ENCODE measurements around the gene ZCCHC10.
A peak's percentile ranks its signal among the peaks of the same experiment; 100 is the strongest.
"Not testable (repeated sequence)": the region's sequence is repeated elsewhere in the genome, so short reads cannot be mapped to it uniquely, and the experiment has no call there.

ZCCHC10 gene

DNA sequence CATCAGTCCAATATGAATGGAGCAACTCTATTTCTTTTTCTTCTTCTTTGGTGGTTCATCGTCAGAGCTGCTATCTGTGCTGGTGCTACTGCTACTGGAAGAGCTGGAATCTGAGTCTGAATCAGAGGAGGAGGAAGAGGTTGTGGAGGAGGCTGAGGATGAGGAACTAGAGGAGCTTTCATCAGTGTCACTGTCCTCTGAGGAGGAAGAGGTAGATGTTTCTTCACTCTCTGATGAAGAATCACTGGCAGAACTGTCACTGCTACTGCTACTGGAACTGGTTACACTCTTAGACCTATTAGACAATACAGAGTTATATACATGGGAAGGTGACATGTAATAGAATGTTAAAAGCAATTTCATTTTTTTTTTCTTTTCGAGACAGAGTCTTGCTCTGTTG is 27.8 kb downstream of the ZCCHC10 start:
- no peak for DNase-seq (ENCODE audit: low read depth in 2 of 2)
- TF ChIP-seq, protein P1, sequence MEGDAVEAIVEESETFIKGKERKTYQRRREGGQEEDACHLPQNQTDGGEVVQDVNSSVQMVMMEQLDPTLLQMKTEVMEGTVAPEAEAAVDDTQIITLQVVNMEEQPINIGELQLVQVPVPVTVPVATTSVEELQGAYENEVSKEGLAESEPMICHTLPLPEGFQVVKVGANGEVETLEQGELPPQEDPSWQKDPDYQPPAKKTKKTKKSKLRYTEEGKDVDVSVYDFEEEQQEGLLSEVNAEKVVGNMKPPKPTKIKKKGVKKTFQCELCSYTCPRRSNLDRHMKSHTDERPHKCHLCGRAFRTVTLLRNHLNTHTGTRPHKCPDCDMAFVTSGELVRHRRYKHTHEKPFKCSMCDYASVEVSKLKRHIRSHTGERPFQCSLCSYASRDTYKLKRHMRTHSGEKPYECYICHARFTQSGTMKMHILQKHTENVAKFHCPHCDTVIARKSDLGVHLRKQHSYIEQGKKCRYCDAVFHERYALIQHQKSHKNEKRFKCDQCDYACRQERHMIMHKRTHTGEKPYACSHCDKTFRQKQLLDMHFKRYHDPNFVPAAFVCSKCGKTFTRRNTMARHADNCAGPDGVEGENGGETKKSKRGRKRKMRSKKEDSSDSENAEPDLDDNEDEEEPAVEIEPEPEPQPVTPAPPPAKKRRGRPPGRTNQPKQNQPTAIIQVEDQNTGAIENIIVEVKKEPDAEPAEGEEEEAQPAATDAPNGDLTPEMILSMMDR (IDR thresholded peaks at IDR 0.05; ENCODE audit: low read depth, low read length): no peak
- H3K4me3 ChIP-seq (replicated peaks in 1 of 2; ENCODE audit: low read depth in 2 of 2, low read length in 2 of 2): no peak overlapping the region

DNA sequence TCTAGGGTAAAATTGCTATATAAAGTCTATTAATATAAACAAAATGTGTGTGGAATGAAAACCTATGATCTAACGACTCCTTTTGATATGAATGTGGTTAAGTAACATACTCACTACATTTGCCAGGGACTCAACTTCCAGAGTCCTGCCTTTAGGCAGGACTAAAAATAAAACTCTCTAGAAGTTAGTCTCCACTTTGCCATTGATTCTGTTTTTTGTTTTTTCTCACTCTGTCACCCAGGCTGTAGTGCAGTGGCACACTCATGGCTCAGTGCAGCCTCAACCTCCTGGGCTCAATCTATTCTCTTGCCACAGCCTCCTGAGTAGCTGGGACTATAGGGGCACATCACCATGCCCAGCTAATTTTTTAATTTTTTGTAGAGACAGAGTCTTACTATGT is 30.0 kb downstream of the ZCCHC10 start:
- no peak overlapping the region for H3K4me3 ChIP-seq (replicated peaks in 1 of 2; ENCODE audit: low read depth in 2 of 2, low read length in 2 of 2)
- TF ChIP-seq, protein P1 (IDR thresholded peaks at IDR 0.05; ENCODE audit: low read depth, low read length): no peak
- DNase-seq (ENCODE audit: low read depth in 2 of 2): no peak

DNA sequence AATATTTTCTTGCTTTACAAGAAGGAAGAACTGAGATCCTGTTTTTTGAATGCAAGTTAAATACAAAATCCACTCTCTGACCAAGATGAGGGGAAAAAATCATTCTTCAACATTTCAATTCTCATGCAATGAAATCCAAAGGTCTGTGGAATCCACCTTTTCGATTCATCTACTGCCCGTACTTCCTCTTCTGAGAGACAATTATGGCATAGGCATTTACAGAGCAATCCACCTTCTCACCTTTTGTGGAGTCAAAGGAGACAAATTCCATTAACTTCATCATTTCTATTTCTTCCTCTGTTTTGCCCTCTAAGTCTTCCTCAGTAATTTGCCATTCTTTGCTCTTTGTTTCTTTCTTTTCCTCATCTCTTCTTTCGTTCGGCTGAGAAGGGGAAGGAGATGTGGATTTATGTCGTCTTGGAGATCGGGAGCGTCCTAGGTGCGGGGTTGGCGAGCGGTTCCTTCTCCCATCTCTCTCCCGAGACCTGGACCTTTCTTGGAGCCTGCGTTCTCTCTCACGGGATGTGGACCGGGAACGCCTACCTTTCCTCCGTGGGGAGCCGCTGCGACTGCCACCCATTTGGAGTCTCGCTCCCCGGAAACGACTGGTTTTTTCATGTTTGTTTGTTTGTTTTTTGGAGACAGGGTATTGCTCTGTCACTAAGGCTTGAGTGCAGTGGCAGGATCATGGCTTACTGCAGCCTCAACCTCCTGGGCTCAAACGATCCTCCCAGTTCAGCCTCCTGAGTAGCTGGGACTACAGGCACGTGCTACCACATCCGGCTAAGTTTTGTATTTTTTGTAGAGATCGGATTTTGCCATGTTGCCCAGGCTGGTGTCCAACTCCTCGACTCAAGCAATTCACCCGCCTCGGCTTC is 38.6 kb downstream of the ZCCHC10 start:
- no peak overlapping the region for H3K4me3 ChIP-seq (replicated peaks in 1 of 2; ENCODE audit: low read depth in 2 of 2, low read length in 2 of 2)
- TF ChIP-seq, protein P1 (IDR thresholded peaks at IDR 0.05; ENCODE audit: low read depth, low read length): no peak
- no peak for DNase-seq (ENCODE audit: low read depth in 2 of 2)

DNA sequence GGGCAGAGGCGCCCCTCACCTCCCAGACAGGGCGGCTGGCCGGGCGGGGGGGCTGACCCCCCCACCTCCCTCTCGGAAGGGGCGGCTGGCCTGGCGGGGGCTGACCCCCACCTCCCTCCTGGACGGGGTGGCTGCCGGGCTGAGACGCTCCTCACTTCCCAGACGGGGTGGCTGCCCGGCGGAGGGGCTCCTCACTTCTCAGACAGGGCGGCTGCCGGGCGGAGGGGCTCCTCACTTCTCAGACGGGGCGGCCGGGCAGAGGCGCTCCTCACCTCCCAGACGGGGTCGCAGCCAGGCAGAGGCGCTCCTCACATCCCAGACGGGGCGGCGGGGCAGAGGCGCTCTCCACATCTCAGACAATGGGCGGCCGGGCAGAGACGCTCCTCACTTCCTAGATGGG is 43.4 kb downstream of the ZCCHC10 start:
- not testable (repeated sequence) for DNase-seq (ENCODE audit: low read depth in 2 of 2); H3K4me3 ChIP-seq (replicated peaks in 1 of 2; ENCODE audit: low read depth in 2 of 2, low read length in 2 of 2)

DNA sequence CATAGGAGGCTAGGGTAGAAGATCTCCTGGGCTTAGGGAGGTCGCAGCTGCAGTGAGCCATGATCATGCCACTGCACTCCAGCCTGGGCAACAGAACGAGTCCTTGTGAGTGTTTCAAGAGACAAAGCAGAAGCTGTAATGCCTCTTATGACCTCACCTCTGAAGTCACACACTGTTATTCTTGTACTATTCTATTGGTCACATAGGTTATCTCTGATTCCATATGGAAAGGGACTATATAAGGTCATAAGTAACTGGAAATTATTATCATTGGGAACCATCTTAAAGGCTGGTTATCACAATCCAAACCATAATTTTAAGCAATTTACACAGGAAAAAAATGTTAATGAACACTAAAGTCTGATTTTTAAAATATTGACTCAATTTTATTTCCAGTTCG is 45.1 kb downstream of the ZCCHC10 start:
- TF ChIP-seq, protein P1 (IDR thresholded peaks at IDR 0.05; ENCODE audit: low read depth, low read length): no peak
- no peak for DNase-seq (ENCODE audit: low read depth in 2 of 2)
- no peak overlapping the region for H3K4me3 ChIP-seq (replicated peaks in 1 of 2; ENCODE audit: low read depth in 2 of 2, low read length in 2 of 2)

DNA sequence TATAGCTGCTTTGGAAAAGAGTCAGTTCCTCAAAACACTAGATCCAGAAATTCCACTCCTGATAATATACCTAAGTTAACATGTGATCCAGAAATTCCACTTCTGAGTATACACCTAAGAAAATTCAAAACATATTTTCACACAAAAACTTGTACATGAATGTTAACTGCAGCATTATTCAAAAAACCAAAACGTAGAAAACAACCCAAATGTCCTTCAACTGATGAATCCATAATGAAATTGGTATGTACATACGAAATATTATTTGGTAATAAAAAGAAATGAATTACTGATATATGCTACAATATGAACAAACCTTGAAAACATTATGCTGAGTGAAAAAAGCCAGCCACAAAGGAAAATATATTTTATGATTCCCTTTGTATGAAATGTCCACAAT is 46.4 kb downstream of the ZCCHC10 start:
- no peak overlapping the region for H3K4me3 ChIP-seq (replicated peaks in 1 of 2; ENCODE audit: low read depth in 2 of 2, low read length in 2 of 2)
- TF ChIP-seq, protein P1 (IDR thresholded peaks at IDR 0.05; ENCODE audit: low read depth, low read length): no peak
- no peak for DNase-seq (ENCODE audit: low read depth in 2 of 2)

DNA sequence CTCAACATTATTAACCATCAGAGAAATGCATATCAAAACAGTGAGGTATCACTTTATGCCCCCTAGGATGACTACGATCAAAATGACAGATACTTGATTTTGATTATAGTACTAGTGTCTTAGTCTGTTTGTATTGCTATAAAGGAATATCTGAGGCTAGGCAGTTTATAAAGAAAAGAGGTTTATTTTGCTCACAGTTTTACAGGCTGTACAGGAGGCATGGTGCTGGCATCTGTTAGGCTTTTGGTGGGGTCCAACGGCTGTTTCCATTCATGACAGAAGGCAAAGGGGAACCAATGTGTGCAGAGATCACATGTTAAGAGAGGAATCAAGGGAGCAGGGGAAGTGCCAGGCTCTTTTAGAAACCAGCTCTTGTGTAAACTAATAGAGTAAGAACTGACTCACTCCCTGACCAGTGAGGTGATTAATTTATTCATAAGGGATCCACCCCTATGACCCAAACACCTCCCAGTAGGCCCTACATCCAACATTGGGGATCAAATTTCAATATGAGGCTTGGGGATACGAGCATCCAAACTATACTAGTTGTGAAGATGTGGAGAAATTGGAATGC is 46.9 kb downstream of the ZCCHC10 start:
- DNase-seq (ENCODE audit: low read depth in 2 of 2): peak in 1 of 2 donors; percentile 55
- H3K4me3 ChIP-seq (replicated peaks in 1 of 2; ENCODE audit: low read depth in 2 of 2, low read length in 2 of 2): no peak overlapping the region
- TF ChIP-seq, protein P1 (IDR thresholded peaks at IDR 0.05; ENCODE audit: low read depth, low read length): no peak
